GM19463 (cell line): ENCODE data around the gene GLP2R.
"Not testable (repeated sequence)": the region's sequence is repeated elsewhere in the genome, so short reads cannot be mapped to it uniquely, and the experiment has no call there.

Source experiments
- ATAC-seq: cut with Tn5 transposase; IDR thresholded peaks from one replicate; pipeline ENCODE4 v1.9.1; 2021; ENCODE audit warnings: mild to moderate bottlenecking, moderate library complexity; ENCODE audit not compliant: unreplicated experiment

The GLP2R gene

DNA sequence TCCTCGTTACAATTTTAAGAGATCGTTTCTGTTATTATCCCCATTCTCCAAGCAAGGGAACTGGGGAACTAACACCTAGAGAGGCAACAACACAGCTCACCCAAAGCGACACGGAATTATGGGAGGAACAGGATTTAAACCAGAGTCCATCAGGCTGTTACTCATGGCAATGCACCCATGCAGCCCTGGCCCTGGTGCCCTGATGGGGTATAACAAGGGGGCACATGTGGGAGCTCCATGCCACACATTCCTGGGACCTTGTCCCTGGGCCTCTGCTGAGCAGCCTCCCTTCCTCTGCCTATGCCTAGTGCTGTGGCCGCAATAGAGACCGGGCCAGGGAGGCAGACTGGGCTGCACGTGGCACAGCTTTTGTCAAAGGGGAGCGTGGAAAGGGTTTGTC, 92.6 kb downstream of the GLP2R start:
- no peak for ATAC-seq

DNA sequence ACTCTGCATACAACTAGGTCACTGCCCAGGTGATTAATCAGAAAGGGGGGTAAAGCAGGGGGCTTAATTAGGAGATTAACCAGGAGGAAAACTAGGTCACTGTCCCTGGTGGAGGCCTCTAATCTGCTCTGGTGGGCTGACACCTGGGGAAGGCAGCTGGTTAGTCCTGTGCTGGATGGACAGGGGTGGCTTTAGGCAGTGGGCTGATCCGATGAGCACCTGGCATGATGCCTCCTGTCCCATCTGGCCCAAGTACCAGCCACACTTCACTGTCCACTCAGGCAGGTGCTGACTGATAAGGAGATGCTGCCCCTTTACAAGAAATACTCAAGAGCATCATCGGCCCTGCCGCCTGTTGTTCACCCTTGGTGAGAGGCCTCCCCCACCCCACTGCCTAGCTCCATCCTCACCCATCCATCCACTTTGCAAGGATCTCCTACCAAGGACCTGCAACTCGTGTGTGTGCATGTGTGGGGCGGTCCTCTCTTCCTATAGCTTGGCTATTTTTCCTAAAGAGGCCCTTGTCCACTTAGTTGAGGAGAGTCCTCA, 93.2 kb downstream of the GLP2R start:
- no peak for ATAC-seq

DNA sequence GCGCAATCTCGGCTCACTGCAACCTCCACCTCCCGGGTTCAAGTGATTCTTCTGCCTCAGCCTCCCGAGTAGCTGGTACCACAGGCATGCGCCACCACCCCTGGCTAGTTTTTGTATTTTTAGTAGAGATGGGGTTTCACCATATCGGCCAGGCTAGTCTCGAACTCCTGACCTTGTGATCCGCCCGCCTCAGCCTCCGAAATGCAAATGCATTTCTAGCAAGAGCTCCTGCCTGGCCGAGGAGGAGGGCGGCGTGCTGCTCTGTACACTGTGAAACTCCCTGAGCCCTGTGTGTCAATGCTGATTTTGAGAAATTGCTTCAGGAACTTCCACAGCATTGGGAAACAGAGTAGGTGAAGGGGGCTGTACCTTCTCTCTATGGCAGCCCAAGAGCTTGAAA, 95.5 kb downstream of the GLP2R start:
- not testable (repeated sequence) for ATAC-seq

DNA sequence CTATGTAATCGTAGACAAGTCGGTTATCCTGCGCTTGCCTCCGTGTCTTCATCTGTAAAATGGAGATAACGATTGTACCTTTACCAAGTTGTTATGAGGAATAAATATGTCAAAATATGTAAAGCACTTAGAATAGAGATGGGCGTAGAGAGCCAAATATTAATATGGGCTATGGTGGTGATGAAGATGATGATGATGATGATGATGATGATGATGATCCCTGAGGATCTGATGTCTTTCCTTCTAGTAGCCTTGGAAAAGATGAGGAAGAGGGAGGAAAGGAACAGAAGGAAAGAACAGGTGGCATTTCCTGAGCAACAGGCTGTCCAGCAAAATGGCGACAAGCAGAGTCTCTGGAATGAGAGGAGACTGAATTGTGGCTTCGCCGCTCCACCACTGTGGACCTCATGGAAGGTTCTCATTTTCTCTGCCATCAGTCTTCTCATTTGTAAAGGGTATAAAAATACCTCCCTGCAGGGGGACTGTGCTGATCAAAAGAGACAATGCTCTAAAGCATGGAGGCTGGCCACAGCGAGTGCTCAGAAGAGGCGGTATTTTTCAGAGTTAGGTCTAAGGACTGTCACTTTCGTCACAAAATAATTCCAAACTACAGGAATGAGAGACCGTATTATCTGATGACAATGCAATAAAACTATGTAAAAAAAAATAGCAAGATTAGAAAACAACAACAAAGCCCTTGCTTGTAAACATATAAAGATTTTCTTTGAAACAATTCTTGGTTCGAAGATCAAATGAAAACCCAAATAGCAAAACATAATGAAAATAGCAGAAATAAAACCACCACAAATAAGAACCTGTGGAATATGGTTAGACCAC, 96.5 kb downstream of the GLP2R start:
- no peak for ATAC-seq

DNA sequence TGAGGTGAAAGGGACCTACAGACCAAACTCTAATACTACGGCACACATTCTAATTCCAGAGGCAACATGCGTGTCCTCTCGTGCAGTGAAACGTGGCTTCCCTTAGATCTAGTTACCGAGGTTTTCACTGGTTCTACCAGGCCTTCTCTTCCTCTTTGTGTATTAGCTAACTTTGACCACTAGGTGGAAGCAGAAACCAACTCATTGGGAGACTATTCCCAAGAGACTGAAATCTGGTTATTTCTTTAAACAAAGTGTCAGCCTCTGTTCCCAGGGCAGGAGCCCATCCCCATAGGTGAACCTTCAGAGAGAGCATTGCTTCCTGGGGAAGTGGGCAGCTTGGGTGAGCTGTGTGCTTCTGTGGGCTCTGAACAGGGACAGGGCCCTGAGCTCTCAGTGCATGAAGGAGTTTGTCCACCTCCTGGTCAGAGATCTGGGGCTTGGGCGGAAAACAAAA, 99.0 kb downstream of the GLP2R start:
- ATAC-seq = peak; percentile 45

DNA sequence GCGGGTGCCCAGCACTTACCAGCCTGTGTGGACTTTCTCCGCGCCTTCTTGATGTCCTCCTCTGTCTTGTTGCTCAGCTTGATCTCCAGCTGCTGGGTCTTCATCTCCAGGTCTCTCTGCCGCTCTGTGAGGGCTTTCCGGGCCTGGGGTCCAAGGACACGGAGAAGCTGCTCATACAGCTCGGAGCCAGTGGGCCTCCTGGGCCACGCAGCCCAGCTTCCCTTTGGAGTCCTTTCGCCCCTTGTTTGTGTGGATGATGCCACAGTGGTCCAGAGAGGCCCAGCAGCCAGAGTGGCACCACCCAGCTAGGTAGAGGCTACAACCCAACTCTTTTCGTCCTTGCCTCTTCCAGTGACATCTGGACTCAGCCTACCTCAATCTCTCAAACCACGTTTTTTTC, 99.7 kb downstream of the GLP2R start:
- no peak for ATAC-seq

DNA sequence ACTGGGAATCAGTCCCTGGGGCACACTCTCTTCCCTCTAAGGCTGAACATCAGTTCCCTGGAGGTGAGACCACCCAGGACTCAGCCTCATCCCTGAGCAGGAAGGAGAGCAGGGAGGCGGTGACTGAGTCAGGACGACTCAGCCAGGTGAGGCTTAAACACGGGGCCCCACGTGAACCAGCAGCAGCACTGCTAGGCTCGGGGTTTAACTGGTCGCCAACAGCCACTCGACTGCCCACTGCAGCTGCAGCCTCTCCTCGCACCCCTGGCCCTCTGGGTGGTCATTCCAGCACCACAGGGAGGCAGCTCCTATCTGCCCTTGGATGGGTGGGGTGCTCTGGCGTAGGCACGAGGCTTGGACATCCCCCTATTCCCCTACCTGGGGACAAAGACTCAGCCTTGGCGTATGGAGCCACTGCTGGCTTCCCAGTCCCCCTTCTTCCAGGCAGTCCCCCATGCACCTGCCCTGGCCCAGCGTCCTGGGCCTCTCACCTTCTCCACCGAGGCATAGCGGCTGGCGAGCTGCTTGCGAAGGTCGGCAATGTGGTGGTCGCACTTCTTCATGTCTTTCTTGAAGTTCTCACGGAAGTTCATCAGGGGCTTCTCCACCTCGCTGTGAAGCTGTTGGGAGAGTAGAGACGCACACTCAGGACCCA, 100.6 kb downstream of the GLP2R start:
- no peak for ATAC-seq

DNA sequence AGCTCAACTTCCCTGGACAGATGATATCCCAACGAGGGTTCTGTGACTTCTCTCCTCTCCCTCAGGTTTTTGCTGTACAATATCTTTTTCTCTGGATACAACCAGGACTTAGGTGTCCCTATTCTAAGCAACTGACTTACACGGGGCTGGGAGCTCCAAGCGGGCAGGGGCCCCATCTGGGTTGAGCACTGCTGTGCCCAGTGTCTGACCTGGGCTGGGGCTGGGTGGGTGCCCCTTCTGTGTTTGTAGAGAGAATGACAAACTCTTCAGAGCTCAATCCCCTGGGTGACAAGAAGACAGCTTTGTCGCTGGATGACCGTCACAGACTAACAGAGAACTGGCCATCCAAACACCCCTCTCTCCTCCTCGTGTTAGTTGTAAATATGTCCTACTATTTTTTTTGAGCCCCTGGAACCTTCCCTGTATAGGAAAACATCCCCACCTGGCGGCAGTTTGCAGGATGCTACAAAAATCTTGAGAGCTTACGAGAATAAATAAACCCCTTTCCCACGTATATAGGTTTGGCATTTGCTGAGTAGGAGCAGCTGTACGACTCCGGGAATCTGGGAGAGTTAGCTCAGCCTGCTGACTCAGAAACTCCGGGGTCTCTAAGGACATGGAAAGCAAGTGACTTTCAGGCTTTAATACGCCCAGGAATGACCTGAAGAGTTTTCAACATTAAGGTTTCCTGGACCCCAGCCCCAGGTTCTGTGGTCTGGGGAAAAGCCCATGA, 103.0 kb downstream of the GLP2R start:
- no peak for ATAC-seq

DNA sequence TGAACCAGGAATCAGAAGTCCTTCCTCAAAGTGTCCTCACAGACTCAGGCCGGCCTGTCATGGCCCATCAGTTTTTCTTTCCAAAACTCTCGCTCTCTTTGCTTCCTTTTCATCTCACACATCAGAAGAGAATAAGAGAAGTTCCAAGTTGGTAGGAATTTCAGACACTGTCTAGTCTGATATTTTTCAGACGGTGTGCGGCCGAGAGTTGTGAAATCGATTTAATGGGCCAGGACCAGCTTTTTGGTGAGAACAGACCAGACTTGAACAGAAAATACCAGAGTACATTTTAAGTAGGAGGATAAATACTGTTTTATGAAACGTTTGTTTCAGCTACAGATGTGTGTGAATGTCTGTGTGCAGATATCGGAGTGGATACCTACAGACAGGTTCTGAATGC, 104.1 kb downstream of the GLP2R start:
- no peak for ATAC-seq

DNA sequence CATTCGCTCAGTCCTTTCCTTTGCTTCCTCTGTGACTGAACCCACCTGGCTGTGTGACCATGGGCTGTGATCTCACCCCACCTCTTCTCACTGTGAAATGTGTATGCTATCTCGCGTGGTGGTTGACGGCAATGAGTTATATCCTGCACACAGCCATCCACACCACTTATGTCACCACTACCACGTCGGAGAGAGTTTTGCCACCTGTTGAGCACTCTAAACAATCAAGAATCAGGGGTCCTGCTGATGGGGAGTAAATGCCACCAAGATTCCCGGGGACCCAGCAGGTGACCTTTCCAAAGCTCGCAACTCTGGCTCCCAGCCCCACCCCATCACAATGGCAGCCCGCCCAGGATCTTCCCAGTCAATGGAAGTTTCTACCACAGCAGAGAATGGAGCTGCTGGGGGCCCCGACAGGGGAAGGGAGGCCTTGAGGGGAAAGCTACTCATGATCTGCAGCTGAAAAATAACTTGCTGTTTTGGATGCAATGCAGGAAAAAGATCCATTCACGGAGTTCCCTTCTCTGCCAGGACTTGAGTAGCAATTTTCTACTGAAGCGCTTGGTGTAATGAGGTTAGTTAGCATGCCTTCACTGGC, 105.5 kb downstream of the GLP2R start:
- ATAC-seq = no peak

DNA sequence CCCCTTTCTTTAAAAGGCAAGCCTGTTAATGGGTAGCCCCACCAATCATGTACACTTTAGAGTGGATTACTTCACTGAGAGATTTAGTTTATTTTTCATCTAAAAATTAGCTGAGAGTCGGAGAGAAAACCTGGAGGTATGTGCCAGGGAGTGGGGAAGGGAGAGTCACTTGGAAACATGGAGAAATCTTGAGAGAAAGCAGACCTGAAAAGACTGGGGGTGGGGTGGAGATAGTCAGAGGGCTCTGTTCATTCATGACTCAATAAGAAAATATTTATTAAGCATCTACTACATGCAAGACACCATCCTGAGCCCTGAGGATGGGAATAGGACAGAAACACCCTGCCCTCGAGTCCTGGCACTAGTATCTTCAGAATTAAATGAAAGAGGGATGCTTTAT, 106.8 kb downstream of the GLP2R start:
- no peak for ATAC-seq

DNA sequence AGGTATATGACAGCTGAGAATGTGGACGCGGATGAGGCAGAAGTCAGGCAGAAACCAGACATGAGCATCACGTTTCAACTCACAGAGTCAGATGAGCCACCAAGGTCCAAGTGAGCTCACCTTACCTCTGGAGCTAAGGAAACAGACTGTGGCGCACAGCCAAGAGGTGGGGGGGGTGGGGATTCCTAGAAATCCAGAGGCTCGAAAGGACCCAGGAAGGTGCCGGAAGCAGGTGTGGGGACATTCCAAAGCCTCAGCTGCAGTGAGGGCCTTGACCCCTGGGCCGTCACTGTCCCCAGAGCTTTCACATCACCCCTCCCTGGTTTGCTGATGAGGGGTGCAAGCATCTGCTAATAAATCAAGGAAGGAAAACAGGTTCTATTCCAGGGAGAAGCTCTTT, 108.6 kb downstream of the GLP2R start:
- ATAC-seq = no peak

DNA sequence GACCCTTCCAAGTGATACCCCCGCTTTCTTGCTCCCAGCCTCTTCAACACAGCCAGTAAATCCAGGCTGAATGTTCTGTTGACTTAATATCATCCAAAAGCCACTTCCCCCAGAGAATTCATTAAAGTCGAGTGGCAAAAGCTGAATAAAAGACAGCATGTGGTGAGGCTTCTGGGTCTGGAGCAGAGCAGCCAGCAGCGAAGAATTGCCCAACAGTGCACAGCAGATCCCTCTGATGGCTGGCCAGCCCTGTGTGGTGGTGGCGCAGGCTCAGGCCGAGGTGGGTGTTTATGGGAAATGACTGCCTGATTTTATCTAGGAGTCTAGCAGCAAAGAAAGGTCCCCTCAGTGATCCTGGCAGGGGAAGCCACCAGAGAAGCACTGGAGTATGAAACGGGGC, 109.7 kb downstream of the GLP2R start:
- ATAC-seq = no peak

DNA sequence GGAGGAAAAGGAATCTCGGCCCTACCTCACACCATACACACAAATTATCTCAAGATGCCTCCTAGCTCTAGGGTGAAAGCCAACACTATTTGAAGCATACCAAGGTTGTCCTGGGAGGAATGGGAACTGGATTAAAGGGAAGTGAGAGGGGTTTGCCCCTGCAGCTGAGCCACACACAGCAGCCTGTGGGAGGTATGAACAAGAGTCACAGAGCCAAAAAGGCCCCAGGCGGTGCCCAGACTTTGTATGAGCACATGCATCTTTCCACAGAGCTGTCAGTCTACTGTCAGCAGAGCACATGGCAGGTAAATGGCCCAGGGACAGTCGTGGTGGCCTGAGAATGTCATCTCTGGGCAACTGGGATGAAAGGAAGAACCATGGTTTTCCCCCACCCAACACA, 110.4 kb downstream of the GLP2R start:
- no peak for ATAC-seq

DNA sequence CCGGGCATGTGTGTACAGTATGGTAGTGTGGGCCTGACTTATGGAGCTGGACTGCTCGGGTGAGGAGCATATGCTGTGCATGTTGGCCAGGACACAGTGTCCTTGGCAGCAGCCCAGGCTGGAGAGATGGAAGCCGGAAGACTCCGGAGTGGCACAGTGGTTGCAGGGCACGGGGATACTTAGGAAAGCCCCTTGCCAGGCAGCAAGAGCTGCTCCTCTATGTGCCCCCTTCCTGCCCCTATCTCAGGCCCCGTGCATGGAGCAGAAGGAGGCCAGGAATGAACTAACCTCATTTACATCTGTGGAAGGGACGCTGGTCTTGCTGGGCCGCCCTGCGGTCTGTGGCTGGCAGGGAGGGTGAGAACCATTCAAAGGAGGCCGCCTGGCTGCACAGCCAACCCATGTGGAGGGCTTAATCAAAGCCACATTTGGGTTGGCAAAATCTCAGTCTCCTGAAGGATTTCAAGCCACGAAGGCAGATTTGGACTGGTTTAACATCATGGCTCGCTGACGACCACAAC, 111.6 kb downstream of the GLP2R start:
- ATAC-seq = no peak

DNA sequence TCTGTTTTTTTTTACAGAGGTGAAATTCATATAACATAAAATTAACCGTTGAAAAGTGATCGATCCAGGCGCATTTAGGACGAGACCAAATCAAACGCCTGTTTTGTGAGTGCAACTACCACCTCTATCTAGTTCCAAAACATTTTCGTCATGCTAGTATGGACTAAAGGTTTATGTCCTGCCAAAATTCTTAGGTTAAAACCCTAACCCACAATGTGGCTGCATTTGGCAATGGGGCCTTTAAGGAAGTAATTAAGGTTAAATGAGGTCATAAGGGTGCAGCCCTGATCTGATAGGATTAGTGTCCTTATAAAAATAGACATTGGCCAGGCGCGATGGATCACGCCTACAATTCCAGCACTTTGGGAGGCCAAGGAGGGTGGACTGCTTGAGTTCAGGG, 112.2 kb downstream of the GLP2R start:
- no peak for ATAC-seq

DNA sequence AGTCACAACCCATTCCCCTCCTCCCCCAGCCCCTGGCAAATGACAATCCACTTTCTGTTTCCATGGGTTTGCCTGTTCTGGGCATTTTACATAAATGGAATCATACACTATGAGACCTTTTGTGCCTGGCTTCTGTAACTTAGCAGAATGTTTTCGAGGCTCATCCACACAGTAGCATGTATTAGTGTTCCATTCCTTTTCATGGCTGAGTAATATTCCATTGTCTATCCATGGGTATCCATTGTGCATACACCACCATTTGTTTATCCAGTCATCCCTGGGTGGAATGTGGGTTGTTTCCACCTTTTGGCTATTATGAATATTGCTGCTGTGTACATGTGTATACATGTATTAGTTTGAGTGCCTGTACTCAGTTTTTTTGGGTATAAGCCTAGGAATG, 113.0 kb downstream of the GLP2R start:
- no peak for ATAC-seq

DNA sequence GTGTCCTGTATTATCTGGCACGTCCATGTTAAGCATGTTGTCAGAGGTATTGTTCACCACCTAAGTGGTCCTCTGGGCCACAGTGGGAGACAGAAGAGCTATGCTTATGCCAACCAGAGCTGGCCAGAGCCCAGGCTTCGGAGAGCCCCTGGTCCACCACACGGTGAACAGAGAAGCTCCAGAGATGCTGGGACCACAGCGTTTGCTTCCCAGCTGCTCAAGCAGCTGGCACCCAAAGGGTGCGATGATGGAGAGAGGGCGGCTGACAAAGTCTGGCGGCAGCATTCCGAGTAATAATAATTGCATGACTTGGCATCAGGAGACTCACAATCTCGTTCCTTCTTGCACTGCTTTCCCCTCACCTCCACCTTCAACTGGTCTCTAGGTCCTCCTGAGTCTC, 115.1 kb downstream of the GLP2R start:
- ATAC-seq = no peak

DNA sequence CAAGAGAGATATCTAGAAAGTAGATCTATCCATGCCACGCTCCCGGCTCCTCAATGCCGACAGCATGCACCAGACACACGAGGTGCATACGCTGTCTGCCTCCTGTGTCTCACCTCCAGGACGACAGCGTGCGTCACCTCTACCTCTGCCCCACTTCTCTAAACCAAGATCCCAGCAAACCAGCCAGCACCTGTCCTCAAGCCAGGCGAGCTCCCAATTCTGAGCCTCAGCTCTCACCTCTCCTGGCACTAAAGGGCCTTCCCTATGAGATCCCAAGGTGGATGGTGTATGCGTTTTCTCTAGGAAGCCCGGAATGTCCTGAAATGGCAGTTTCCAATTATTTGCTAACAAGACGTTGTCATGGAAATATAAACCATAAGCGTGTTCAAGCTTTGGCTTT, 115.6 kb downstream of the GLP2R start:
- ATAC-seq = no peak
